GM12865 (cell line): ENCODE results near the gene PHLDB2.

Experiments used
- DNase-seq: peaks from one replicate; pipeline ENCODE4 v3.0.0; 2010; ENCODE audit warnings: low read depth
- H3K4me3 ChIP-seq: 2 replicates; pipeline ENCODE4 v1.5.1; 2011; ENCODE audit warnings: mild to moderate bottlenecking, low read depth, low read length, control low read depth
- CTCF ChIP-seq: IDR thresholded peaks from 2 replicates; pipeline ENCODE4 v1.5.1; 2011; ENCODE audit warnings: low read length, control low read depth, low read depth, inconsistent platforms; ENCODE audit not compliant: insufficient read depth; ENCODE audit errors: missing control alignments

Gene PHLDB2

GRCh38 chr3:111956995-111957734 is 98.1 kb downstream of the PHLDB2 start:
- TF ChIP-seq CTCF, result no peak
- H3K4me3 ChIP-seq, result no peak overlapping the region
- DNase-seq, result no peak

- no peak for TF ChIP-seq CTCF
- no peak for DNase-seq
- no peak overlapping the region for H3K4me3 ChIP-seq
Measured at GRCh38 chr3:111961461-111962164, 102.5 kb downstream of the PHLDB2 start.

- no peak for TF ChIP-seq CTCF
- no peak for DNase-seq
- no peak overlapping the region for H3K4me3 ChIP-seq
Measured at GRCh38 chr3:111963424-111963823, 104.4 kb downstream of the PHLDB2 start.

- no peak for DNase-seq
- H3K4me3 ChIP-seq, result no peak overlapping the region
- TF ChIP-seq CTCF, result no peak
Measured at GRCh38 chr3:111965484-111965883, 106.4 kb downstream of the PHLDB2 start.

- DNase-seq, result no peak
- no peak for TF ChIP-seq CTCF
- no peak overlapping the region for H3K4me3 ChIP-seq
Measured at GRCh38 chr3:111967068-111967467, 108.0 kb downstream of the PHLDB2 start.

GRCh38 chr3:111967651-111968274 is 108.7 kb downstream of the PHLDB2 start:
- peak; percentile 82 for DNase-seq
- peak; percentile 86 for TF ChIP-seq CTCF
- H3K4me3 ChIP-seq, result no peak overlapping the region
